Kidney epithelial cell (primary cell): ENCODE measurements around the gene ERC1. TPM values are rescaled to one million over a fixed set of nuclear protein-coding genes. Genes with fewer than 3 reads are reported as not detected.

ENCODE experiments used
- DNase-seq: peaks from one replicate; pipeline ENCODE4 v3.0.0-alpha.2; 2010; ENCODE audit warnings: low read depth
- H3K27me3 ChIP-seq: 2 replicates; pipeline ENCODE4 v1.6.0; 2011; ENCODE audit warnings: low read length; ENCODE audit not compliant: control insufficient read depth, insufficient read depth
- H3K36me3 ChIP-seq: 2 replicates; pipeline ENCODE4 v1.5.1; 2011; ENCODE audit warnings: low read length; ENCODE audit not compliant: control insufficient read depth, insufficient read depth
- H3K4me3 ChIP-seq: 2 replicates; pipeline ENCODE4 v1.5.1; 2011; ENCODE audit warnings: low read depth, mild to moderate bottlenecking, control low read depth, low read length
- CTCF ChIP-seq: IDR thresholded peaks from 2 replicates; pipeline ENCODE4 v1.5.1; 2011; ENCODE audit warnings: mild to moderate bottlenecking, moderate library complexity, low read length, control low read depth, inconsistent platforms; ENCODE audit not compliant: insufficient read depth, poor library complexity, severe bottlenecking
- total RNA-seq: library from RNA; depleted of rRNA; stranded (reverse); fragments of >200 nt; gene quantifications from 2 replicates; pipeline ENCODE4 v1.2.3, GENCODE V29; 2015

Gene ERC1
- total RNA-seq, 1 donor from 2014 or later: 16.4 TPM

GRCh38 chr12:1267243-1267642 is 276.2 kb downstream of the ERC1 start:
- H3K4me3 ChIP-seq: no peak overlapping the region
- no peaks in the 10 kb centered on the region for H3K36me3 ChIP-seq
- DNase-seq: no peak
- no peaks in the 10 kb centered on the region for H3K27me3 ChIP-seq
- no peak for TF ChIP-seq CTCF

- DNase-seq: no peak
- H3K4me3 ChIP-seq: no peak overlapping the region
- H3K36me3 ChIP-seq: no peaks in the 10 kb centered on the region
- no peaks in the 10 kb centered on the region for H3K27me3 ChIP-seq
- TF ChIP-seq CTCF: no peak
Observed at GRCh38 chr12:1272142-1272541, 281.1 kb downstream of the ERC1 start.

DNA sequence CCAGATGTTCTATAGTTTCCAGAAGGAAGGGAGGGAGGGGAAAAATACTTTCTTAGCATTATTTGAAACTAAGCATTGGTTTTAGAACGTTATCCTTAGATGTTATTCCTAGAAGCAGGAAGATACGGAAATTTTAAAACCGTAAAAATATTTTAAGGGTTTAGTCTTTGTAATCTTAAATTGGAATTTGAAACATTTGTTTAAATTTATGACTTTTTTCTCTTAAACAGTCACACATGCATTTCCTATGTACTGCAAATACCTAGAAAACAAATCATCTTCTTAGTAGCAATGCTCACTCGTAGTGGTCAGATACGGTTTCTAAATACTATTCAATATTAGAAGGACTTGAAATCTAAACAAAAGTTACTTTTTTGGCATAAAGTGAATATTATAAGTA is 282.0 kb downstream of the ERC1 start:
- no peaks in the 10 kb centered on the region for H3K36me3 ChIP-seq
- no peak for TF ChIP-seq CTCF
- H3K4me3 ChIP-seq: no peak overlapping the region
- H3K27me3 ChIP-seq: no peaks in the 10 kb centered on the region
- no peak for DNase-seq

DNA sequence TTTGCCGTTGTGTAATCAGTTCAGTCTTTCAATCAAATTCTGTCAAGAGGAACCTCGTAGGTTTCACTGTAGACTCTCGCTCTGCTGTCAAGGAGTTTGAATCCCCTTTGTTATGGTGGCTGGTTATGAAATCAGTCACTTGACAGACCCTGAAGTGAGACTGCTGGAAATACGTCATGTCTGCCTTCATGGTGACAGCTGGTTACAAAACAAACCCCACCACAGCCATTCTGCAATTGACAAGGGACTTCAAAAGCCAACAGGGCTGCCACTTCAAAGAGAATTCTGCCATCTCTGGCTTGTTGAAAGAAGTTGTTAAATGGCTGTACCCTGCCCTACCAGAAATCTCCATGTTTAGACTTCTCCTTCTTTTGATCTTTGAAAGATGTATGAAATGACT is 286.9 kb downstream of the ERC1 start:
- DNase-seq: no peak
- Histone ChIP-seq H3K4me3 (no peak overlapping the region), H3K36me3 (no peaks in the 10 kb centered on the region), H3K27me3 (no peaks in the 10 kb centered on the region)
- TF ChIP-seq CTCF: no peak

DNA sequence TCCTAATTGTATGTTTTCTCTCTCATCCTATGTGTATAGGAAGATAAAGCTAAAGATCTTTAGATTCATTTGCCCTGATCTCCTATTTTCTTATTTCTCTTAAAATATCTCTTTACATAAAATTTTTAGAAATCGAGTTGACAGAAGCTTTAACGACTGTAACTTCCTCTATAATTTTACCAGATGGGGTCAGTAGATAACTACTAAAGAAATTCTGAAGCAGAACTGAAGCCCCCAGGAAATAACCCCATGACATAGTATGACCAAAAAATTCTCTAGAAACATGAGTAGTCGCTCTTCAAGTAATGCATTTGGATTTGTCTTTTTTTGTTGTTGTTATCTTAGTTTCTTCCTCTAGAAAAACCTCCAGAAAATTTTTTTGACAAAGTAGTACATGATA is 288.0 kb downstream of the ERC1 start:
- DNase-seq: no peak
- no peak overlapping the region for H3K4me3 ChIP-seq
- H3K36me3 ChIP-seq: no peaks in the 10 kb centered on the region
- no peaks in the 10 kb centered on the region for H3K27me3 ChIP-seq
- no peak for TF ChIP-seq CTCF

- Histone ChIP-seq H3K27me3 (no peaks in the 10 kb centered on the region), H3K36me3 (no peaks in the 10 kb centered on the region), H3K4me3 (no peak overlapping the region)
- DNase-seq: no peak
- no peak for TF ChIP-seq CTCF
Observed at GRCh38 chr12:1280059-1280458, 289.0 kb downstream of the ERC1 start.
